ENCODE measurements around the gene GRWD1. TPM values are rescaled to one million over a fixed set of nuclear protein-coding genes. Genes with fewer than 3 reads are reported as not detected.

The GRWD1 gene
- total RNA-seq, 1 experiment from 2014 or later: 54.8 TPM

DNA sequence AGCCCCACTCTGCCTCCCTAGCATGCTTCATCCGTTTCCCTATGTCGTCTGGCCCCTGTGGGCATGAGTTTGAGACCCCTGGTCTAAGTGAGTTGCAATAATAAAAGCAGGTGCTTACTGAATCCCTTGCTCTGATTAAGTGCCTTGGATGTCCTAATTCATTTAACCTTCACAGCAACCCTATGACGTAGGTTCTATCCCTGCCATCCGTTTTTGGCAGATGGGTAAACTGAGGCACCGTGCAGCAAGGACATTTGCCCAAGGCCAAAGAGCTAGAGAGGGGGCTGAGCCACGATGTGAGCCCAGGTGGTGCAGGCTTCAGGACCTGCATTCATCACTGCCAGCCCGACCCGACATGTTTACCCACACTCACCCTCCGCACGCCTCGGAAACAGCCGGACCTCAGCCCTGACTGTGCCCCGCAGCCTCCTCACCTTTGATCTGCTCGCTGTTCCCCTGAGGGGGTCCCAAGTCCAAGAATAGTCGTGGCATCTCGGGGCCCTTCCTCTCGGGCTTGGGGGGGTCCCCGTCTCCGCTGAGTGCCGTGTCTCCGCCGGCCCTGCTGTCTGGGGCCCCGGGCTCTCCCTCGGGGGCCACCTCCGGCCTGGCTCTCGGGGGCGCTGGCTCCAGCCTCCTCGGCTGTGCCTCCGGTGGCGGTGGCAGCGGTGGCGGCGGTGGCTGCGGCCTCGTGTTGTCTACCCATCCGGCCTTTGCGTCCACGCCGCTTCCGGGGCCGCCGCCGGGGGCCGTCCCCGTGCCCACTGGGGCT, 51.4 kb downstream of the GRWD1 start:
- DNase-seq (ENCODE audit: low spot score): no peak

- DNase-seq (ENCODE audit: low spot score): no peak
Observed at GRCh38 chr19:48497728-48498594, 52.2 kb downstream of the GRWD1 start.

DNA sequence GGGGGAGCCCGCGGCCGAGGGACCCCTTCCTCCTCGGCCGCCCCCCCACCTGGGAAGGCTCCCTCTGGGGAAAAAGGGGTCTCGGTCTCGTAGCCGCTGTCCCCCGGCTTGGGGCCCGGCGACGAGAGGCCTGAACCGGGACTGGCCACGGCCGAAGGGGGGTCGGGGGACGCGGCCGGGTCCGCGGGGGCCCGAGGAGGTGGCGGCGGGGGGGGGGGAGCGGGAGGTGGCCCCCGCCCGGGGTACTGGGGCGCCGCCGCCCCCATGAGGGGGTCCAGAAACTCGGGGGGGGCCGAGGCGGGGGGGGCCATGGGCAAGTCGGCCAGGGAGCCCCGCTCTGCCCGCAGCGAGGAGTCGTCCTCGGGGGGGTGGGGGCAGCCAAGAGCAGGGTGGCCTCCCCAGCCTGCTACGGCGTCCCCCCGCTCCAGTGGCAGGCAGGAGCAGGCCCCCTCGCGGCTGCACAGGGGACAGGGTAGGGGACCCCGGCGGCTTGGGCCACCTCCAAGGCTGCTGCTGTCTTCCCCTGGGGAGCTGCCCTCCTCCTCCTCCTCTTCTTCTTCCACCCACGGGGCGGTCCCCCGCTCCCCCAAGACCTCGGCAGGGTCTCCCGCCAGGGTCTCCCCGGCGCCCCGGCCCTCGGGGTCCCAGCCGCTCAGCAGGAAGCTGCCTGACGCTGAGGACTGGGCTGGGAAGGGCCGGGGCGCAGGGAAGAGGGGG, 53.0 kb downstream of the GRWD1 start:
- DNase-seq (ENCODE audit: low spot score): no peak

GRCh38 chr19:48499316-48500090, 53.7 kb downstream of the GRWD1 start:
- no peak for DNase-seq (ENCODE audit: low spot score)

GRCh38 chr19:48500830-48501493, 55.2 kb downstream of the GRWD1 start:
- DNase-seq (ENCODE audit: low spot score): peak; percentile 4

- peak; percentile 39 for DNase-seq (ENCODE audit: low spot score)
Observed at GRCh38 chr19:48501494-48502349, 55.9 kb downstream of the GRWD1 start.

DNA sequence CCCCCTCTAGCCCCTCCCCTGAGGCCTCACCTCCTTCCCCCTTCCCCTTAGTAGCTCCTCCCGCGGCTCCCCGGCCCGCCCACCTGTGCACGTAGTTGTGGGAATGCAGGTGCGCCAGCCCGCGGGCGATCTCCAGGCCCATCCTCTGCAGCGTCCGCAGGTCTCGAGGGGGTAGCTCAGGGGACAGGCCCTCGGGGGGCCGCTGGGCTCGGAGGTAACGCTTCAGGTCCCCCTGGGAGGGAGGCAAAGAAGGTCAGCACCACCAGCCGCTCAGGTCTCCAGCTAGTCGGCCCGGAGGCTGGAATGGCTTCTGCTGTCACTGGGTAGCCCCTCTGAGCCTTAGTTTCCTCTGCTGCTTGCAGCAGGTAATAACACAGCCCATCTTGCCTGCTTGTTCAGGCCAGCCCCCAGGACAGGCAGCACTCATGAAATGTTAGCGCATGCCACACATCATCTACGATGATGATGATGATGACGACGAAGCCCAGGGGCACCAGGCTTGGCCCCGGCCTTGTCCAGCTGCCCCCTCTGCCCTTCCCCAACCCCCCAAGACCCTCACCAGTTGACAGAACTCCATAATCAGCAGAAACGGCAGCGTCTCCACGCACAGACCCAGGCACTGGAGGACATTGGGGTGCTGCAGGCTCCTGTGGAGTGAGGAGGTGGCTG, 56.7 kb downstream of the GRWD1 start:
- peak; percentile 2 for DNase-seq (ENCODE audit: low spot score)

DNA sequence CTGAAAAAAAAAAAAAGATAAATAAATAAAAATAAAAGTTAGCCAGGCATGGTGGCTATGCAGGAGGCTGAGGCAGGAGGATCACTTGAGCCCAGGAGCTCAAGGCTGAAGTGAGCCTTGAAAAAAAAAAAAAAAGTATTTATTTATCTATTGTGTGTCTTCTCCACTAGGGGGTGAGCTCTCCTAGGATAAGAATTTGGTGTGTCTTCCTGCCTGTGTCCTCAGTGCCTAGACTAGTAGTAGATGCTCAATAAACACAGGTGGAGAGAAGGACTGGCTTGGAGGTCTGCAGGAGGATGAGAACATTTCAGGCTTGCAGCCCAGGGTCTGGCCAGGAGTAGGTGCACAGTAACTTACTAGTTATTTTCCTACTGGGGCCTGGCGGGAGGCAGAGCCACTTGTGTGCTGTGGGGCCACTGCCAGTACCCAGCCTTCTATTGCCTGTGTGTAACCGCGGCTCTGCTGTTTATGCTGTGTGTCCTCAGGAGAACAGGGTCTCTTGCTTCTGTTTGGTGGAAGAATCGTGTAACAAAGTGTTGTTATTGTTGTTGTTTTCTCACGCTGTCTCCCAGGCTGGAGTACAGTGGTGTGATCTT, 60.5 kb downstream of the GRWD1 start:
- peak; percentile 72 for DNase-seq (ENCODE audit: low spot score)

Other genes with a start within 250 kb of the GRWD1 start
- gene CARD8, start 190.1 kb upstream of the GRWD1 start, total RNA-seq (2014; rRNA removed; shearing (Covaris generic)): 9.6 and 18.6 TPM in 2 replicates
- 0.06 TPM in 1 of 2 replicates, not detected in the other for gene ZNF114, start 175.9 kb upstream of the GRWD1 start, total RNA-seq (2014; rRNA removed; shearing (Covaris generic))
- gene EMP3, start 120.4 kb upstream of the GRWD1 start, total RNA-seq (2014; rRNA removed; shearing (Covaris generic)): 80.2 and 150 TPM in 2 replicates
- 3.3 and 3.6 TPM in 2 replicates for gene TMEM143, start 82.0 kb upstream of the GRWD1 start, total RNA-seq (2014; rRNA removed; shearing (Covaris generic))
- gene SYNGR4, start 81.6 kb upstream of the GRWD1 start, total RNA-seq (2014; rRNA removed; shearing (Covaris generic)): 0.35 TPM in 1 of 2 replicates, not detected in the other
- gene KDELR1, start 54.4 kb upstream of the GRWD1 start, total RNA-seq (2014; rRNA removed; shearing (Covaris generic)): 127 and 219 TPM in 2 replicates
- not detected in 2 replicates for gene GRIN2D, start 52.3 kb upstream of the GRWD1 start, total RNA-seq (2014; rRNA removed; shearing (Covaris generic))
- gene KCNJ14, start 9.6 kb downstream of the GRWD1 start, total RNA-seq (2014; rRNA removed; shearing (Covaris generic)): 0.23 and 0.41 TPM in 2 replicates
- 44.1 and 47.8 TPM in 2 replicates for gene CYTH2, start 23.4 kb downstream of the GRWD1 start, total RNA-seq (2014; rRNA removed; shearing (Covaris generic))
- gene LMTK3, start 65.9 kb downstream of the GRWD1 start, total RNA-seq (2014; rRNA removed; shearing (Covaris generic)): 0.43 TPM in 1 of 2 replicates, not detected in the other
- 0.23 TPM in 1 of 2 replicates, not detected in the other for gene SULT2B1, start 106.2 kb downstream of the GRWD1 start, total RNA-seq (2014; rRNA removed; shearing (Covaris generic))
- gene SPACA4, start 160.8 kb downstream of the GRWD1 start, total RNA-seq (2014; rRNA removed; shearing (Covaris generic)): not detected in 2 replicates
- gene FAM83E, start 169.1 kb downstream of the GRWD1 start, total RNA-seq (2014; rRNA removed; shearing (Covaris generic)): 0.06 and 1.6 TPM in 2 replicates
- 1,978 and 2,048 TPM in 2 replicates for gene RPL18, start 173.2 kb downstream of the GRWD1 start, total RNA-seq (2014; rRNA removed; shearing (Covaris generic))
- gene SPHK2, start 173.5 kb downstream of the GRWD1 start, total RNA-seq (2014; rRNA removed; shearing (Covaris generic)): 6.5 and 9.0 TPM in 2 replicates
- gene DBP, start 191.4 kb downstream of the GRWD1 start, total RNA-seq (2014; rRNA removed; shearing (Covaris generic)): 14.0 and 34.2 TPM in 2 replicates
- 2.2 and 8.3 TPM in 2 replicates for gene CA11, start 200.2 kb downstream of the GRWD1 start, total RNA-seq (2014; rRNA removed; shearing (Covaris generic))
- gene NTN5, start 227.0 kb downstream of the GRWD1 start, total RNA-seq (2014; rRNA removed; shearing (Covaris generic)): 0.58 TPM in 1 of 2 replicates, not detected in the other
- not detected in 2 replicates for gene FUT2, start 250.0 kb downstream of the GRWD1 start, total RNA-seq (2014; rRNA removed; shearing (Covaris generic))